Amniotic epithelial cell (primary cell): ENCODE results near the gene CDH4.

Experiments used
- DNase-seq: peaks from one replicate; pipeline ENCODE4 v3.0.0-alpha.2; 2010; ENCODE audit warnings: low read depth

CDH4 gene

DNA sequence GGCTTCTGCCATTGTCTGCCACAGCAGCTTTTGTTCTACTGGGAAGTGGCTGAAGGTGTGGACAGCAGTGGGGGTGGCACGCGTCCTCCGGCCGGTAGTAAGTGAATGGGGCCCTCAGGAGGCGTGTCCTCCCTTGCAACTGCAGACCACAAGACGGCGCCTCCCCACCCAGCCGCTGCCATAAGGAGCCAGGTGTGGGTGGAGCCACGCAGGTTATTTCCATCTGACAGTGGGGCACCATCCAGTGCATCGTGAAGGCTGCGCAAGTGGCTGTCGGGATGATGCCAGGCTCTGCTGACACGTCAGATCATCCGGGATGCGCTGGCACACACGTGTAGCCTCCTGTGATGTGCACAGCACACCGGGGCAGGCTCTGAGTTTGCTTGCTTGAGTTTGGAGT is 379.7 kb downstream of the CDH4 start:
- DNase-seq: no peak

DNA sequence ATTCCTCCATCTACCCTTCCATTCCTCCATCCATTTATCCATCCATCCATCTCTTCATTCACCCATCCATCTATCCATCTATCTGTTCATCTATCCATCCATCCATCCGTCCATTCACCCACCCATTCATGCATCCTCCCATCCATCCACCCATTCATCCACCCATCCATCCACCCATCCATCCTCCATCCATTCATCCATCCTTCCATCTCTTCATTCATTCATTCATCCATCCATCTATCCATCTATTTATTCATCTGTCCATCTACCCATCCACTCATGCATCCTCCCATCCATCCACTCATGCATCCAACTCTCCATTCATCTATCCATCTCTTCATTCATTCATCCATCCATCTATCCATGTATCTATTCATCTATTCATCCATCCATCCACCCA is 380.9 kb downstream of the CDH4 start:
- no peak for DNase-seq

DNA sequence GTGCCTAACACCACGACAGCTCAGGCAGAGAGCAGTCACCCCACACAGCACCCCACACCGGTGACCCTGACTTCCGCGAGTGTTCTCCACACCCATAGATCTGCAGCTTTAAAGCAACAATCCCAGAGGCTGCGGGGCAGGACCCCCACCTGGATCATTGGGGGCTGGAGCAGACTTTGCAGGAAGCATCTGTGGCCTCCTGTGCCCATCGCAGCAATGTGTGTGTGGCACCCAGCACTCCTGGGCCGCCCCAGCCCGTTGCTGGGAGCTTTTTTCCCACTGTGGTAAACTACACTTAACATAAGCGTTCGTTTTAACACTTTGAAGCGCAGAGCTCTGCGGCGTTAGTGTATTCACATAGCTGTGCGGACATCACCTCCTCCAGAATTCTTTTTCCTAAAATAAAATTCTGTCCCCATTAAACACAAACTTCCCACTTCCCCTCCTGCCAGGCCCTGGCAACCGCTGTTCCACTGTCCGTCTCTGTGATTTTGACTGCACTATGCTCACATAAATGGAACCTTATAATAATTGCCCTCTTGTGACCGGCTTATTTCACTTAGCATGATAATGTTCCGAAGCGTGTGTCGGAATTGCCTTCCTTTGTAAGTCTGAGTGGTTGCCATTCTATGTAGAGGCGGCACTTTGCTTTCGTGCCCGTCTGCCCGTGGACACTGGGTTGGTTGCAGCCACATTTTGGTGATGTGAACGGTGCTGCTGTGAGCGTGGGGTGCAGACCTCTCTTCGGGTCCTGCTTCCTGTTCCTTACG is 382.5 kb downstream of the CDH4 start:
- no peak for DNase-seq

DNA sequence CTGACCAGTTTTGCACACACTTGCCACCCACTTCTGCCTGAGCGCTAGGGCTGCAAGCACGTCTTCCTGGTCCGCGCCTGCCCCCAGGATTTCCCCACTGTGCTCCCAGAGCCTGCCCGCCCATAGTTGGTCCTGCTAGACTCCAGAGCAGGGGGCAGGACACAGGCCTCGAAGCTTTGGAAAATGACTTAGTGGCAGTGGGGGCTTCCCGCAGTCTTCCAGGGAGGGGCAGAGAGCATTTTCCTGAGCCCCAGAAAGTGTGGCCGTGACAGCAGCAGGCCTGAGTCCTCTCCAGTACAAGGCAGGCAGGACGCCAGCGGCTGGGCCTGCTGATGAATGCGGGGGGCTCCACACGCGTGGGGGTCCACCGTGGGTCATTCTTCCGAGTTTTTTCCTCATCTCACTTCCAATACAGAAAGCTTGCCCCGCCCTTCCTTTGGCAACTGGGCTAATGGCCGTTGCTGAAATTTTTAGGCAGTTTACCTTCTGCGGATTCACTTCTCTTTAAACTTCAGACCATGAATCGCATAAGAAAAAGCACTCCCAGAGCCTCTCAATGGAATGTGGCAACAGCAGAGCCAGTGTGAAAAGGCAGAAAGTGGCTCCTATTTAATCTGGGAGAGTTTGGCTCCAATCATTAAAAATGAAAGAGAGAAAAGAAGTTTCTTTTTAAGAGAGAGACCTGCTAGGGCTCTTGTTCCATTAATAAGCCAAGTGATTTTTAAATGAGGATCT is 383.8 kb downstream of the CDH4 start:
- no peak for DNase-seq

DNA sequence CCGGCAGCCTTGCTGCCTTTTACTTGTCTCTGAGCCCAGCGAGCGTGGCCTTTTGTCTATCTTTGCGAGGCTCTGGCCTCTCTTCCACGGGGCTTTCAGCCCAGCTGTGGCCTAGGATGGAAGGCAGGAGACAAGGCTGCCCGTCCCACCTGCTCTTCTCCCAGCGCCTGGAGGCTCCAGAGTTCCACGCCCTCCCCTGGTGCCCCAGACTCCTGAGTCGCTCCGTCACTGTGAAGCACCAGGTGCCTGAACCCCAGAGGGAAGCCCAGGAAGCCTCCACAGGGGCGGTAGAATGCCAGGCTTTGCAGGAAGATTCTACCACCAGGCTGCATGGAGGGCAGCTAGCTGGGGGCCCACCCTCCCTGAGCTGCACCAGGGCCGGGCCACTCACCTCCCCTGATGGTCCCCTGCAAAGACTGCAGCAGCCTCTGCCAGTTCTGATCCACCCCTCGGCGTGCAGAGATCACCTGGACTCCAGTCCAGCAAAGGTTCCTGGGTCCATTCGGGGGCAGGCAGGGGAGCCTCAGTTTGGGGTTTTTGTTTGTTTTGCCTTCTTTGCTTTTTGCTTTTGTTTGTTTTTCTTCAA is 384.6 kb downstream of the CDH4 start:
- DNase-seq: no peak

DNA sequence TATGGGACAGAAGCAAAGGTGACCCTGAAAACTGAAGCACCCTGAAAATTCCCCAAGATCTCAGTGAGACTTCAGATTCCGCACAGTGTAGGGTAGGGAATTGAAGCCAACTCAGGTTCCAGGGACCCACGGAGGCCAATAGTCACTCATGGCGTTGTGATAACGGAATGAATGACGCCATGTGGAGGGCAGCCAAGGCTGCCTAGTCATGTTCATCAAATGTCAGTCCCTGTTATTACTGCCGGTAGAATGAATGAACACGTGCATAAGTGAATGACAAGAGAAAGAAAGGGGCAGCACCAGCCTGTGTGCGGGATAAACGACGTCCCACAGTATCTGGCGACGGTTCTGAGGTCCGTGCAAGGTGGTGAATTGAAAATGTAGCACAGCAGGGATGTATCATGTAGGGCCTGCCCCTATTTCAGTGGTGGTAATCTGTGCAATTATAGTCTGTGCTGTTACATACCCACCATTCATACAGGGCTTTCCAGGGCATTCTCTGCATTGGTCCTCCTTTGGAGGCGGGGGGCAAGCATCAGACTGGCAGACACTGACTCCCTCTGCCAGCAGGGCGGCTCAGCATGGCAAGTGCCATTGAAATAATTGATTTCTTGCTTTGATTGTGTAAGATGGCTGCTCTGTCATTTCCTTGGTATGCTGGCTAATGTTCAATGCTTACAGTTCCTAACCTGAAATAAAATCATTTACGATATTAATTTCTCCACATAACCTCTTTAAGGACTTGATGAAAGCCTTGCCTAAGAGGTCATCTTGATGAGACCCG is 386.9 kb downstream of the CDH4 start:
- peak; percentile 6 for DNase-seq

DNA sequence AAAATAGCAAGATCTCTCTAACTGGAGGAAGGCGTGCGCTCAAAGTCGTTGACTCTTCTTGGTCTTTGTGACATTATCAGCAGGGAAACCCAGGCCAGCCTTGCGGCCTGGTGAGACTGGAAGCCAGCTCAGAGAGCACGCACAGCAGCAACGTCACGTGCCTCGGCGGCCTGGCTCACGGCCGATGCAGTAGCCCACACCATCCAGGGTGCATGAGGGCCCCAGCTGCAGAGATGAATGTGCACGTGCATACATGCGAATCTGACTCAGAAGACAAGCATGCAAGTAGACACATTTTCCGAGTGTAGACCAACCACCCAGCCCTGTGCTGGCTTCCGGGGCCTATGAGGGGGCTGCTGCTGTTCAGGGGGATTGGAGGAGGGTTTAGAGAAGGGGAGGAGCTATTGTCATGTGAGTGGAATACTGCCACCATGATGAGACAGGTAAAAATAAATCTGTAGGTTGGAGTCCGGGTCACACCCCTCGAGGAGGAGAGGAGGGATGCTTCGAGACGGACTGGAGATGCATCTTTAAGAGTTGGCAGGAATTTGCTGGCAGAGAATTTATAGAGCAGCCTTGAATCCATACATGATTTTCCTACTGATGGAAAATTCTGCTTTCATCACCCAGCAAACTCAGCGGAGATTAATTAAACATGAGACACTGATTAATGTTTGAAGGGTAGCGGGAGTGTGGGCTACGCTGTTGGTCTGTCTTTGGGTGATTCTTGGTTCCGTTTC is 388.2 kb downstream of the CDH4 start:
- DNase-seq: peak; percentile 2

DNA sequence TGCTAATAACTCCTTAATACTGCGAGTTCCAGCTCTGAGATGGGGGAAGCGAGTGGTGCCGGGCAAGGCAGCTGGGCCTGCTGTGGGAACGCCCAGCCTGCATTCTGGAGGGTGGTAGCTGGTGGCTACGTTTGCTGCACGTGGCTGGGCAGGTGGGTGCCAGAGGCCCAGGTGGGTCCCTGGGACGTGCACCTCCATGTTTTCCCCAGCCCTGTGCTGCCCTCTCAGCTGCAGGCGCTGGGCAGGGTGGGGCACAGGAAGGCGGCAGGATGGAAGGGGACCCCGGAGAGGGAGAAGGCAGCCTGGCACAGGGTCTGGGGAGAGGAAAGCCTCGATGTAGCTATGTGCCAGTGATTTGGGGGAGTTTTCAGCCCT is 388.8 kb downstream of the CDH4 start:
- no peak for DNase-seq

DNA sequence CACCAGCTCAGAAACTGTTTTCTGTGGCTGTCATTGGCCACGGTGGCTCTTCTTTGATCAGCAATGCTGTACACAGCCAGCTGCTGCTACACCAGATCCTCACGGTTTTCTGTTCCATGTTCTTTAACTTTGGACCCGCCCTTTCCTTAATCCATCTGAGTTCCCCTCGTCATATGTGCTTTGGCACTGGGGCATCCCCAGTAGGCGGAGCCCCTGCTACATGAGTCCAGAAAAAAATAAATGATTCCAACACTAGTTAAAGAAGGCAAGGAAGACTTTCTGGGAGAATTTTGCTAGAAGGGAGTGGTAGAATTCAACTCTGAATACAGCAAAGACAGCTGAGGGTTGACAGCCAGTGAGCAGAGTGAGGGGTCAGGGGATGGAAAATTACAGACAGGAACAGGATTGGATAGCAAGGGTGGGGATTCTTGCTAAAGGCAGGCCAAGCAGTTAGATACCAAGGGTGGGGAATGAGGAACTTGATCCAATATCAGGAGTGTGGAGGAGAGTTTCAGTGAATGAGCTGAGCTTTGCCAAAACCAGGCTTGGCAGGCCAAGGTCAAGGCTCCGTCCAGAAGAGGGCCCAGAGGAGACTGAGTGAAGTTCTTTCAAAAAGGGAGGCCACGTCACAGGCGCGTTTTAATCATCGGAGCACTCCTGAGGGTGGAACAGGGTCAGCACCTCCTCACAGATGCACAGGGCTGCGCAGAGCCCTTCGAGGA is 391.8 kb downstream of the CDH4 start:
- DNase-seq: no peak

DNA sequence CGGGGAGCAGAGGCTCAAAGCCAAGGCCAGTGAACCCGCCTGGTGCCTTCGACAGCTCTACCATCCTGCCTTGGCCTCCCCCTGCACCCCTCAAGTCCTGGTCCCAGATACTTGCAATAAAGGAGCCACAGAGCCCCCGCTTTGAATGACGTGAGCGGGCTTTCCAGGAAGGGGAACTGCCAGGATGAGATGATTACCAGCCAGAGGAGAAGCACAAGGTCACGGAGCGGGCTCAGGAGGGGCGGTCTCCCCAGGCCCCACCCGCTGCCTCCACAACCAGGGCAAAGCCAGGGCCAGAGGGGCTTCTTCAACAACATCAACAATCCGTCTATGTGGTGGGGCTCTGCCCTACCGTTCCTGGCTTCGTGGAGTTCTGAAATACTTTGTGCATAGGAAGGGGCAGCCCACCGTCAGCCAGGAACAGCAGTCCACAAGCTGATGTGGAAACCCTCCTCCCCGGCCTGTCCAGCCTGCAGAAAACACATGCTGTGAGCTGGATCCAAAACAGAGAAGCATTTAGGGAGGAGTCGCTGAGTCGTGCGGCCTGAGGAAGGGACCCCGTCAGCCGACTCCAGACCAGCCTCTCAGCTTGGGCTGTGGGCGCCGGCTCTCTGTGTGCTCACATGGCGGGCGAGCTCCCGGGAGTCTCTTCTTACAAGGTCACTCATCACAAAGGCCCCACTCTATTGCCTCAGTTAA is 392.5 kb downstream of the CDH4 start:
- no peak for DNase-seq

DNA sequence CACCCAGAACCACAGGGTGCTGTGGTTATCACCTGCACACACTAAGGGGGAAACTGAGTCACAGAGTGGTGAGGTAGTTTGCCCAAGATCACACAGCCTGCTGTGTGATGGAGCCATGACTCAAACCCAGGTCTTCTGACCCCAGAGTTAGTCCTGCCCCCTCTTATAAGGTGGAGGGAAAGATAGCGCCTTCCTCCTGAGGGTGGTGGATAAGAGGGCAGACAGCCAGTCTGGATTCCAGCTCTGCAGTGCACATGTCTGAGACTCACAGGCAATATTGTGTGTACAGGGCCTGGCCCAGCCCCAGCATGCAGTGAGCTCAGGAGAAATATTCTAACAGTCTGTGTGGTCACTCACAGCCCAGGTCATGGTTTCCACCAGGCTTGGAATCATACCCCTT is 393.7 kb downstream of the CDH4 start:
- no peak for DNase-seq

DNA sequence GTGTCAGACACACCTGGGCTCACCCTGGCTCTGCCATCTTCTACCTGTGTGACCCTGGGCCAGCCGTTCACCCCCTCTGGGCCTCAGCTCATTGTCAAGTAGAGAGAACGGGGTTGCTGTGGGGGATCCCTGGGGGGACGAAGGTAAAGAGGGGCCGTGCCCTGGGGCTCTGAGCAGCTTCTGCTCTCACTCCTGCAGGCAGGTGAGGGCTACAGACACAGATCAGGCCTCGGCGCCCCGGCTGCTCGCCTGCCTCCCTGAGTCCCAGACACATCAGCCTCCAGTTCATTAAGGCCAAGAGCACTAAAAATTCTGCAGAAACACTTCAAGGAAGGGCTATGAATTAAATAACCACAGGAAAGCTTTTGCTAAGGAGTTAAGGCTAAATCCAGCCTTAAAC is 394.4 kb downstream of the CDH4 start:
- DNase-seq: no peak

DNA sequence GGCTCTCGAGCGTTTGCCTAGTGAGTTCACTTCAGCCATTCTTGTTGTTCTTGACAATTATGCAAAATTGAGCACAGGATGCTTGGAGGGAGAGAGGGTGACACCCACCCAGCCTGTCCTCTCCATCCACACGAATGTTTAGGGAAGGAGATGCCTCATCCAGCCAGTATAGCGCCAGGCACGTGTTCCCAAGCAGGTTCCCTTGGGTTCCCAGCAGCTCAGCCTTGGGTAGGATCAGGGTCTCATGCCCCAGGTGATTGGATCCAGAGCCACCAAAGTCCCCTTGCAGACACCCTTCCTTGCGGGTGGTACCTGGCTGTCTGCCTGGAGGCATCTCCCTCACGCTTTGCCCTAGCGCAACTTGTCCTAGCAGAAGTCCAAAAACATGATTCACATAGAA is 394.9 kb downstream of the CDH4 start:
- no peak for DNase-seq

DNA sequence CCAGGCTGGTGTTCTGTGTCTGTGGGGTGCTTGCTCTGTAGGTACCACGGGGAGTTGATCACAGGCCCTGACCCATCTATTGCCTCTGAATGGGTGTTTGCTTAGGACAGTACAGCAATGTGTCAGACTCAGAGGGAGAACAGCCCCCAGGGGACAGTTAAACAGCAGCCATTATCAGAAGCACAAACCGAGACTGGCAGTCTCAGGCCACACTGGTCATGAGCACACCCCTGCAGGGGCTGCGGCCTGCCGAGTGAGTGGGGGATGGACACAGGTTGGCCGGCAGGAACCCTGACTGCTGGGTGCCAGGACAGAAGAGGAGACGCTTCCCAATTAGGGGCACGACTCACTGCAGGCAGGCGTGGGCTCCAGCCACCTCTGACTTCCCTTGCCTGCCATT is 395.6 kb downstream of the CDH4 start:
- DNase-seq: no peak

DNA sequence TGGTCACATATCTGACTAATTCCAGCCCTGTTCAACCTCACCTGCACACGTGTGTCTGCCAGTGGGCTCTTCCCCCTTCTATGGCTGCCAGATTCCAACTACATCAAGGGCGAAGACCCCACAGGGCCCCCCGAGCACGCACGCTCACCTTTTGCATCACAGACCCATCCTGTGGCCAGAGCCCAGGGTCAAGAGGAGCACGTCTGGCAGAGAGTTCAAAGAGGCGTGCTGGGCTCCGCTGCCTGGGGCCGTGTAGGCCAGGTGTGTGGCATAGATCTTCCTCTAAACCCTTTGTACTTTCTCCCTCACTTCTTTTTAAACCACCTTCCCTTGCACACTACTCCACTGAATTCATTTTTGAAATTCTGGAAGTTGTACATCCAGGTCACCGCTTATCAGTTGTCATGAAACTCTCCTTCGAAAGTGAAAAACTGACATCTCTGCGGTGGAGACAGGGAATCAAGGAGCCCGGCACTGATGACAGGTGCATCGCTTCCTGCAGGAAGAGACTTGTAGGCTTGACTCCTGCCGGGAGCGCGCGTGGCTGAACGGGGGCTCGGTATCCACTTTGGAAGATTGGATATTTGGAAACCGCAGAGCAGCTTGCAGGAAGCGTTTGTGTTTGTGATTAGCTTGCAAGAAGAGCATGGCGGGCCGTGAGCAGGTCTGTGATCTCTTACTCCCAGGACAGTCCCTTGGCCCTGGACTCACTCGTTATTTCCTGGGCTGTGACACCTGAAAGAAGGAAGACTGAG is 397.2 kb downstream of the CDH4 start:
- no peak for DNase-seq

DNA sequence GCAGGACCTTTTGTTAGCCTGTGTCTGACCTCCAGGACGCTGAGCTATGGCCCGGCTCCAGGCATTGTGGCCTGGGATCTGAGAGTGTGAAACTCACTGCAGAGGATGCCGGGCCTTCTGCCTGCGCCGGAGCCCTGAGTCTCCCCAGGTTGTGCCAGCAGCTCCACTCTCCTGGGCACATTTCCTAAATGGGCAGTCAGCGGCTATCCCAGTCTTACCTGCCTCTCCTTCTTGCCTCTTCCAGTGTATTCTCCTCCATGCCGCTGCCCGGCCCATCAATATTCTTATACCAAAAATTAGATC is 397.8 kb downstream of the CDH4 start:
- no peak for DNase-seq

DNA sequence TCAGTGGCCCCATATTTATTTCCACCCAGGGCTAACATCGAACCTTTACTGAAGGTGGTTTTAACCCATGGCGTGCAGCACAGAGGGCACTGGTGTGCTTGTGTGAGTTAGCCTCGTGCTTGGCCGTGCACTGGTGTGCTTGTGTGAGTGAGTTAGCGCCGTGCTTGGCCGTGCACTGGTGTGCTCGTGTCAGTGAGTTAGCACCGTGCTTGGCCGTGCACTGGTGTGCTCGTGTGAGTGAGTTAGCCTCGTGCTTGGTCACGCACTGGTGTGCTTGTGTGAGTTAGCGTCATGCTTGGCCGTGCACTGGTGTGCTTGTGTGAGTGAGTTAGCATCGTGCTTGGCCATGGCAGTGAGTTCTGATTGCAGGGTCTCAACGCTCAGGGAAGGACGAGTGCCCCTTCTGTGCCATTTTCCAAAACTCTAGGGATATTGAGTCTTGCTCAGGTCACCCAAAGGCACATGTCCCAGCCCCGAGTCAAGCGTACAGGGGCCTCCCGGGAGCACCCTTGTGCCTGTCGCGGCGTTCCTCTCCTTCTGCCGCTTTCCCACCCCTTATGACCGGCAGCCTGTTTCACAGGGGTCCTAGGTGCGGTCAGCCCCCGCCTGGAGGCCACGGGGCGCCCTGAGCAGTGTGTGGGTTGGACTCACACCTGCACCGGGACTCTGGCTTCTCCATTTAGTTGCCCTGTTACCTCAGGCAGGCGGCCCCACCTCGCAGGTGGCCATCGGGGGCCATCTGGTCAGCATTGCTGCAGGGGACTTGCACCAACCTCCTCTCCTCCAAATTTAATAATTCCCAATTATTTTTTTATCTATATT is 399.1 kb downstream of the CDH4 start:
- no peak for DNase-seq

DNA sequence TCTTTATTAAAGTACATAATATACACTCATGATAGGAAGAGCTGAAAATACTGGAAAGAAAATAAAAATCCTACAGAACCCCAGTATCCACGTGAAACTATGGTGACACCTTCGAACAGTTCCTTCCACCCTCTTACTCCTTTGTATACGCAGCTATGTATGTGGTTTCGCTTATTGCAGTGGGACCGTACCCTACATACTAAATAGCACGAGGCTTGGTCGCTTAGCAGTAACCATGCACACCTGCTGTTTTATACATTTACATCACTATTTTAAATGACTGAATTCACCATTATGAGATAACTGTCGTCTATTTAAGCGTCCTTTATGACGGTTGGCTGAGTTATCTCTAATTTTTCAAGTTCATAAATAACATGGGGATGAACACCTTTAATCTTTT is 400.1 kb downstream of the CDH4 start:
- DNase-seq: no peak

DNA sequence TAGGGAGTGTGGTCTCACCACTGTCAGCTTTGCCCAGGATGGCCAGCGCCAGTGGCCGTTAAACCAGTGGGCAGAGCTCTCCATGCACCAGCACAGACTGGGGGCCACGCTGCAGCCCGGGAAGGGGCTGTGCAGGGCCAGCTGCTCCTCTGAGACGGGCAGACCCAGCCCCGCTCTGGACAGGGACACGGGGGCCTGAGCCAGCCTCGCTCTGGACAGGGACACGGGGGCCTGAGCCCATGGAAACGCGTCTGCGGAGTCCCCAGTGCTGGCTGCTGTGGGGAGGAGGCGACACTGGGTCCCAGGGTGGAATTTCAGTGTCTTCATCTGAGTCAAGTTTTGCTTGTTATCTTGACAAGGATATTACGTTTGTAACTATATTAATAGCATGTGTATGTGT is 402.7 kb downstream of the CDH4 start:
- DNase-seq: no peak
